ENCODE data around the gene DNAJB8. TPM values are rescaled to one million over a fixed set of nuclear protein-coding genes. Genes with fewer than 3 reads are reported as not detected.

DNAJB8 gene
- total RNA-seq, 4 donors from 2014 or later = not detected

DNA sequence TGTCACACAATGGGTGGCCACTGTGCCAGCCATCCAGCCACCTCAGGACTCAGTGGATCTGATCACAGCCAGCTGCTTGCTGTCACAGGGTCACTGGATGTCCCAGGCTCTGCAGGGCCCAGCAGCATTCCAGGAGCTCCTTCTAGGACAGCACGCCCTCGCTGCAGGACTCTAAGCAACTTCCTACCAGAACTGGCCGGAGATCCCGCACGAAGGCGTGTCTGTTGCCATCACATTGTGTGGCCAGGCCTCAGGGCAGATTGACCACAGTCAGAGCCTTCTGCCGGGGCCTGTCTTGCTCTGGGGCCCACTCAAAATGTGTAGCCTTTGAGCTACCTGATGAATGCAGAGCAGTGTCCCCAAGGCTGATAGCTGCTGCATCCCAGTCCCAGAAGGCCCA, 24.6 kb downstream of the DNAJB8 start:
- H3K36me3 ChIP-seq = no peaks in the 10 kb centered on the region
- no peaks in the 10 kb centered on the region for H3K9me3 ChIP-seq
- DNase-seq (ENCODE audit: extremely low spot score) = no peak
- intact Hi-C loops (cut with DNase I) = no loop called here
- 79% methylated on average over 7 of the region's 7 CpGs for WGBS
- H3K27me3 ChIP-seq = peaks cover 0 to 29% (median 0%) of the 10 kb centered on the region in 4 donors
- H3K4me3 ChIP-seq = no peak overlapping the region
- no peaks in the 10 kb centered on the region for H3K4me1 ChIP-seq
- no peak overlapping the region for H3K27ac ChIP-seq (replicated peaks in 1 of 4)
- TF ChIP-seq, protein P1, sequence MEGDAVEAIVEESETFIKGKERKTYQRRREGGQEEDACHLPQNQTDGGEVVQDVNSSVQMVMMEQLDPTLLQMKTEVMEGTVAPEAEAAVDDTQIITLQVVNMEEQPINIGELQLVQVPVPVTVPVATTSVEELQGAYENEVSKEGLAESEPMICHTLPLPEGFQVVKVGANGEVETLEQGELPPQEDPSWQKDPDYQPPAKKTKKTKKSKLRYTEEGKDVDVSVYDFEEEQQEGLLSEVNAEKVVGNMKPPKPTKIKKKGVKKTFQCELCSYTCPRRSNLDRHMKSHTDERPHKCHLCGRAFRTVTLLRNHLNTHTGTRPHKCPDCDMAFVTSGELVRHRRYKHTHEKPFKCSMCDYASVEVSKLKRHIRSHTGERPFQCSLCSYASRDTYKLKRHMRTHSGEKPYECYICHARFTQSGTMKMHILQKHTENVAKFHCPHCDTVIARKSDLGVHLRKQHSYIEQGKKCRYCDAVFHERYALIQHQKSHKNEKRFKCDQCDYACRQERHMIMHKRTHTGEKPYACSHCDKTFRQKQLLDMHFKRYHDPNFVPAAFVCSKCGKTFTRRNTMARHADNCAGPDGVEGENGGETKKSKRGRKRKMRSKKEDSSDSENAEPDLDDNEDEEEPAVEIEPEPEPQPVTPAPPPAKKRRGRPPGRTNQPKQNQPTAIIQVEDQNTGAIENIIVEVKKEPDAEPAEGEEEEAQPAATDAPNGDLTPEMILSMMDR (IDR thresholded peaks at IDR 0.05) = no peak
- TF ChIP-seq EP300 (IDR thresholded peaks at IDR 0.05) (no peak), POLR2AphosphoS5 (IDR thresholded peaks at IDR 0.05) (no peak)

- no peaks in the 10 kb centered on the region for H3K4me1 ChIP-seq
- H3K27ac ChIP-seq (replicated peaks in 1 of 4) = no peak overlapping the region
- H3K36me3 ChIP-seq = no peaks in the 10 kb centered on the region
- TF ChIP-seq, protein P1 (IDR thresholded peaks at IDR 0.05) = no peak
- no peak for TF ChIP-seq POLR2A (IDR thresholded peaks at IDR 0.05; ENCODE audit: low read depth)
- TF ChIP-seq EP300 (IDR thresholded peaks at IDR 0.05) = no peak
- no peak for TF ChIP-seq POLR2AphosphoS5 (IDR thresholded peaks at IDR 0.05)
- WGBS = 77% methylated on average over 3 of the region's 3 CpGs
- no peaks in the 10 kb centered on the region for H3K9me3 ChIP-seq
- H3K27me3 ChIP-seq = peaks cover 0 to 49% (median 5%) of the 10 kb centered on the region in 4 donors
- no peak for DNase-seq (ENCODE audit: extremely low spot score)
- intact Hi-C loops (cut with DNase I) = no loop called here
- H3K4me3 ChIP-seq = no peak overlapping the region
These were observed 27.5 kb downstream of the DNAJB8 start for GRCh38 chr3:128439226-128439625.

DNA sequence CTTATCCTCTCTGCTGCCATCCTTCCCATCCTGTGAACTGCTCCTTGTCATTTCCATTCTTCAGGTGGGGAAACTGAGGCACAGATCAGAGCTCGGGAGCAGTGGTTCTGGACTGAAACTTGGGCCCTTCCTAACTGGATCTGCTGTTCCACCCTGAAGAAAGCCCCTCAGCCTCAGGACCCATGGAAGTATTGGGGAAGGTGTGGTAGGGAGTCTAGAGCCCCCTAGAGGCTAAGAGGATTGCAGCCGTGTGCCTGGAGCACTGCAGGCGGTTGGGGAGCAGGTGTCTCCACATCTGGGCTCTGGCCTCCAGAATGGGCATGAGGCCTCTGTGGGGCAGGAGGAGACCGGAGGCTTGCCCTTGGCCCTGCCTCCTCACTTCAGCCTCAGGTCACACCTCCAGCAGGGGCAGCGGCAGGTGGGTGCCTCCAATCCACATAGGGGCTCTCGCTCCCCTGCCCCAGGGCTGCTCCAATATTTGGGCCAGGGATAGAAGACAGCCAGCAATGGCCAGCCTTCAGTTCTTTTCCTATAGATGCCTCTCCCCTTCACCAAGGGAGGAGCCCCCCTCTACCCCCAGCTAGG, 28.1 kb downstream of the DNAJB8 start:
- intact Hi-C loops (cut with DNase I) = no loop called here
- H3K27ac ChIP-seq (replicated peaks in 1 of 4) = no peak overlapping the region
- TF ChIP-seq POLR2A (IDR thresholded peaks at IDR 0.05; ENCODE audit: low read depth) (no peak), POLR2AphosphoS5 (IDR thresholded peaks at IDR 0.05) (no peak), EP300 (IDR thresholded peaks at IDR 0.05) (no peak)
- TF ChIP-seq, protein P1 (IDR thresholded peaks at IDR 0.05) = no peak
- no peak for DNase-seq (ENCODE audit: extremely low spot score)
- H3K9me3 ChIP-seq = no peaks in the 10 kb centered on the region
- no peak overlapping the region for H3K4me3 ChIP-seq
- 40% methylated on average over 1 of the region's 6 CpGs for WGBS
- H3K4me1 ChIP-seq = no peaks in the 10 kb centered on the region
- peaks cover 0 to 49% (median 7%) of the 10 kb centered on the region in 4 donors for H3K27me3 ChIP-seq
- no peaks in the 10 kb centered on the region for H3K36me3 ChIP-seq

GRCh38 chr3:128436214-128436613, 30.5 kb downstream of the DNAJB8 start:
- WGBS = 87% methylated on average over 3 of the region's 3 CpGs
- peaks cover 0 to 70% (median 25%) of the 10 kb centered on the region in 4 donors for H3K27me3 ChIP-seq
- DNase-seq (ENCODE audit: extremely low spot score) = no peak
- no peaks in the 10 kb centered on the region for H3K36me3 ChIP-seq
- intact Hi-C loops (cut with DNase I) = no loop called here
- no peak overlapping the region for H3K4me3 ChIP-seq
- H3K27ac ChIP-seq (replicated peaks in 1 of 4) = no peak overlapping the region
- no peak for TF ChIP-seq EP300 (IDR thresholded peaks at IDR 0.05)
- no peak for TF ChIP-seq POLR2A (IDR thresholded peaks at IDR 0.05; ENCODE audit: low read depth)
- TF ChIP-seq POLR2AphosphoS5 (IDR thresholded peaks at IDR 0.05) = no peak
- TF ChIP-seq, protein P1 (IDR thresholded peaks at IDR 0.05) = no peak
- H3K9me3 ChIP-seq = no peaks in the 10 kb centered on the region
- peaks cover 6 to 15% (median 14%) of the 10 kb centered on the region in 4 donors for H3K4me1 ChIP-seq

- Histone ChIP-seq H3K36me3 (no peaks in the 10 kb centered on the region), H3K27me3 (peaks cover 0 to 77% (median 26%) of the 10 kb centered on the region in 4 donors), H3K4me1 (peaks cover 6 to 15% (median 14%) of the 10 kb centered on the region in 4 donors), H3K4me3 (no peak overlapping the region), H3K27ac (replicated peaks in 1 of 4) (no peak overlapping the region), H3K9me3 (no peaks in the 10 kb centered on the region)
- no peak for DNase-seq (ENCODE audit: extremely low spot score)
- intact Hi-C loops (cut with DNase I) = no loop called here
- WGBS = 93% methylated on average over 3 of the region's 5 CpGs
- TF ChIP-seq EP300 (IDR thresholded peaks at IDR 0.05) (no peak), POLR2A (IDR thresholded peaks at IDR 0.05; ENCODE audit: low read depth) (no peak), POLR2AphosphoS5 (IDR thresholded peaks at IDR 0.05) (no peak)
- TF ChIP-seq, protein P1 (IDR thresholded peaks at IDR 0.05) = no peak
These were observed 31.1 kb downstream of the DNAJB8 start for GRCh38 chr3:128435561-128435960.
